Hematopoietic multipotent progenitor cell treated with erythropoietin and hydrocortisone succinate and interleukin-3 and kit ligand, for 8 days (in vitro differentiated cells): ENCODE data around the gene ARPP19.
"Not testable (repeated sequence)": the region's sequence is repeated elsewhere in the genome, so short reads cannot be mapped to it uniquely, and the experiment has no call there.

ENCODE experiments used
- DNase-seq: peaks from one replicate; pipeline ENCODE4 v3.0.0-alpha.2; 2015

ARPP19 gene

GRCh38 chr15:52546031-52546751, 22.6 kb downstream of the ARPP19 start:
- no peak for DNase-seq

- DNase-seq, result no peak
These were observed 28.3 kb downstream of the ARPP19 start for GRCh38 chr15:52540374-52541012.

GRCh38 chr15:52537459-52537858, 31.4 kb downstream of the ARPP19 start:
- DNase-seq, result no peak

- DNase-seq, result no peak
These were observed 36.4 kb downstream of the ARPP19 start for GRCh38 chr15:52532427-52532826.

- no peak for DNase-seq
These were observed 38.9 kb downstream of the ARPP19 start for GRCh38 chr15:52529940-52530339.

- no peak for DNase-seq
These were observed 39.4 kb downstream of the ARPP19 start for GRCh38 chr15:52529341-52529924.

- peak; percentile 38 for DNase-seq
These were observed 40.1 kb downstream of the ARPP19 start, which contains the start of gene MYO5A for GRCh38 chr15:52528564-52529340. Gene MYO5A, minus strand, starts transcription at chr15:52528880. Its CDS starts 74 bp downstream, at chr15:52528806.

GRCh38 chr15:52527911-52528563, 40.8 kb downstream of the ARPP19 start:
- DNase-seq, result no peak

- no peak for DNase-seq
These were observed 41.5 kb downstream of the ARPP19 start for GRCh38 chr15:52527196-52527910.

GRCh38 chr15:52524223-52525136, 44.4 kb downstream of the ARPP19 start:
- DNase-seq, result no peak

- DNase-seq, result no peak
These were observed 45.2 kb downstream of the ARPP19 start for GRCh38 chr15:52523647-52524046.

- no peak for DNase-seq
These were observed 45.6 kb downstream of the ARPP19 start for GRCh38 chr15:52523192-52523591.

GRCh38 chr15:52521682-52522081, 47.1 kb downstream of the ARPP19 start:
- no peak for DNase-seq

- DNase-seq, result no peak
These were observed 48.4 kb downstream of the ARPP19 start for GRCh38 chr15:52520421-52520820.

GRCh38 chr15:52518487-52519371, 50.1 kb downstream of the ARPP19 start:
- DNase-seq, result no peak

GRCh38 chr15:52517014-52517413, 51.8 kb downstream of the ARPP19 start:
- DNase-seq, result no peak

- no peak for DNase-seq
These were observed 53.5 kb downstream of the ARPP19 start for GRCh38 chr15:52515343-52515742.

GRCh38 chr15:52514482-52514881, 54.3 kb downstream of the ARPP19 start:
- DNase-seq, result no peak

GRCh38 chr15:52512869-52513268, 56.0 kb downstream of the ARPP19 start:
- not testable (repeated sequence) for DNase-seq

- no peak for DNase-seq
These were observed 57.7 kb downstream of the ARPP19 start for GRCh38 chr15:52511084-52511483.
